ENCODE data around the gene CDYL. TPM values are rescaled to one million over a fixed set of nuclear protein-coding genes. Genes with fewer than 3 reads are reported as not detected.

CDYL gene
- total RNA-seq, 2 experiments from 2014 or later, result 25.0 to 33.6 TPM

DNA sequence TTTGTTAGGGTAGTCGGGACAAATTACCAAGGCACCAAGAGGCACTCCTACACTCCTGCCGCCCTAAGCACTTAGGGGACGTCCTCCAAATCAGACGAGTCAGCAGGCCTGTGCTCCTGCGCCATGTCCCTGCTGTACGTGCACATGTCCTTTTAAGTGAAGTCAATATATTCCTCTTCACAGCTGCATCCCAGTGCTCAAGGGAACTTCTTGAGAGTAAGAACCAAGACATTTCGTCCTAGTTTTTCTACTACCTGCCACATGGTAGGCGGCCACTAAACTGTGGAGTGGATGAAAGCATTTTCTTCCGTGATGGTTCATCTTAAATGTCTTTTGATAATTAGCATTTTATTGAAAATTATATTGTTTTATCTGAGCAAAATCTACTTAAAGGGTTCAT, 126.9 kb downstream of the CDYL start:
- Mint-ChIP-seq H3K36me3 (ENCODE audit: low read depth) (peaks cover 3% of the 10 kb centered on the region), H3K9me3 (no peaks in the 10 kb centered on the region), H3K27me3 (no peaks in the 10 kb centered on the region), H3K4me1 (peaks cover 24% of the 10 kb centered on the region), H3K27ac (no peak overlapping the region), H3K4me3 (no peak overlapping the region)
- ChIA-PET POLR2A (no interaction called here), CTCF (no interaction called here)
- DNase-seq, result no peak

DNA sequence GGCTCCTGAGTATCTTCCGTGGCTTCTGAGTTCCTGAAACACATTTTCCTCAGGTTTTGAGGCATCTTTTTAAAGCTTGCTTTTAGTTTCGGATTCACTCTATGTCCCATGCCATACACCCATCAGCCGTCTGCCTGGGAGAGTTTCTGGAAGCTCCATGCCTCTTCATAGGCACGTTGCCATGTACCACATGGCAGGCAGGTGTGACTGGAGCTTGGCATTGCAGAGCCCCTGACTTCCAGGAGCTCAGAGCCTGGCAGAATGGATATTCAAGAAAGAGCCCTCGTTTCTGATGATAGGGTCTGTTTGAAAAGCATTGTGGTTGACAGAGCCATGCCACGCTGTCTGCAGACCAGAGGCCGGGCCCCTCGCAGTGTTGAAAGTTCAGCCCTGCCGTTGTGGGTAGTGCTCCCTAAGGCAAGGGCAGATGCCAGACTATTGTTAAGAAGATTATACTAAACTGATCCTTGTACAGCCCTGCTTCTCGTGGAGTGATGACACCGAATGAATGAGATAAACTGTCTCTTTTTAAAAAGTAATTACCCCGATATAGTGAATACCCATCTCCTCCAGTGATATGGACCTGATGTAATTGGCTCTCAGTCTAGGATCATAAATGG, 127.7 kb downstream of the CDYL start:
- Mint-ChIP-seq H3K4me1 (peaks cover 32% of the 10 kb centered on the region), H3K4me3 (no peak overlapping the region), H3K27ac (no peak overlapping the region), H3K27me3 (no peaks in the 10 kb centered on the region), H3K9me3 (no peaks in the 10 kb centered on the region), H3K36me3 (ENCODE audit: low read depth) (peaks cover 3% of the 10 kb centered on the region)
- POLR2A ChIA-PET, result no interaction called here
- CTCF ChIA-PET, result no interaction called here
- no peak for DNase-seq

GRCh38 chr6:4904461-4905025, 128.3 kb downstream of the CDYL start:
- no peak for DNase-seq
- Mint-ChIP-seq H3K9me3 (no peaks in the 10 kb centered on the region), H3K27me3 (no peaks in the 10 kb centered on the region), H3K36me3 (ENCODE audit: low read depth) (peaks cover 3% of the 10 kb centered on the region), H3K4me1 (peaks cover 33% of the 10 kb centered on the region), H3K4me3 (no peak overlapping the region), H3K27ac (no peak overlapping the region)
- ChIA-PET POLR2A (no interaction called here), CTCF (no interaction called here)

DNA sequence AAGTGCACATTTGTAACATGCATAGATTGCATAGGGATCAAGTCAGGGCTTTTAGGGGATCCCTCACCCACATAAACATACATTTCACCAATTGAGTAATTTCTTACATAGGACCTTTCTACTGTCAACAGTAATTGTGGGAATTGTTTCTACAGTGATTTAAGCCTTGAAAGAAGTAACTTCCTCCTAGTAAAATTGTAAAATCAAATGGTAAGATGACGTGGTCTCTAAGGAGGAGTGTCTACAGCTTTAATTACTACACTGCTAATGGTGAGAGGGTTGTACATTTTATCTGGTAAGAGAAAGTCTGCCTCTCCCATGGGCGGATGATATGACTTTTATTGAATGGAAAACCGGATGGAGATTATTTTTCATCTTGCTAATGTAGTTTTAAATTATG, 129.6 kb downstream of the CDYL start:
- no peaks in the 10 kb centered on the region for H3K9me3 Mint-ChIP-seq
- H3K36me3 Mint-ChIP-seq (ENCODE audit: low read depth), result peaks cover 8% of the 10 kb centered on the region
- ChIA-PET POLR2A (no interaction called here), CTCF (no interaction called here)
- peaks cover 33% of the 10 kb centered on the region for H3K4me1 Mint-ChIP-seq
- no peaks in the 10 kb centered on the region for H3K27me3 Mint-ChIP-seq
- DNase-seq, result no peak
- peak overlapping the region; percentile 68 for H3K4me3 Mint-ChIP-seq
- peak overlapping the region; percentile 88 for H3K27ac Mint-ChIP-seq

- POLR2A ChIA-PET, result no interaction called here
These were observed 130.4 kb downstream of the CDYL start for GRCh38 chr6:4906293-4907276.

DNA sequence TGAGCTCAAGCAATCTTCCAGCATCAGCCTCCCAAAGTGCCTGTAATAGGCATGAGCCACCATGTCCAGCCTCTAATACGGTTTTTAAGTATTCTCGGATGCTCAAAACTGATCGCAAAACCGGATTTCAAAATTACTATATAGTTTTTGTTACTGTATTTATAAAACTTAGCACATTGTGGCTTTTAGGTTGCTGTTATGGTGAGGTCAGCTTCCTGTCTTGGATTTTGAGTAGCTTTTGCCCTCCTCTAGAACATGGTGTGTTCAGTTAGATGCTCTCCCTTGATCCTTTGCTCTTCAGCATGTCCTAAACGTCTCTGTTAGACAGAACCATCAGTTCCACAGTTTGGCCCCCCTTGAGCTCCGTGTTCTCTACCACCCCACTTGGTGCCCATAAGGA, 131.4 kb downstream of the CDYL start:
- Mint-ChIP-seq H3K27ac (peak overlapping the region; percentile 88), H3K4me3 (no peak overlapping the region)
- POLR2A ChIA-PET, result no interaction called here

More at GRCh38 chr6:4906293-4907276, 130.4 kb downstream of the CDYL start:
- DNase-seq, result no peak
- Mint-ChIP-seq H3K4me1 (peaks cover 33% of the 10 kb centered on the region), H3K27ac (peak overlapping the region; percentile 88), H3K4me3 (peak overlapping the region; percentile 68), H3K27me3 (no peaks in the 10 kb centered on the region), H3K36me3 (ENCODE audit: low read depth) (peaks cover 8% of the 10 kb centered on the region), H3K9me3 (no peaks in the 10 kb centered on the region)
- CTCF ChIA-PET, result interaction anchor here (0.7 to 1.1 kb wide), 2 partner anchors 21 to 33 kb away, joined by 3 read pairs; no protein-coding TSS in a partner anchor

GRCh38 chr6:4908062-4908461, 131.9 kb downstream of the CDYL start:
- Mint-ChIP-seq H3K27ac (peak overlapping the region; percentile 88), H3K4me1 (peaks cover 33% of the 10 kb centered on the region), H3K9me3 (no peaks in the 10 kb centered on the region), H3K4me3 (no peak overlapping the region), H3K27me3 (no peaks in the 10 kb centered on the region), H3K36me3 (ENCODE audit: low read depth) (peaks cover 8% of the 10 kb centered on the region)
- ChIA-PET POLR2A (interaction anchor here (0.6 kb wide), 1 partner anchor 20 kb away, joined by 5 read pairs; no protein-coding TSS in a partner anchor), CTCF (interaction anchor here (1.1 to 1.3 kb wide), 2 partner anchors 12 to 32 kb away, joined by 3 to 5 read pairs; no protein-coding TSS in a partner anchor)
- no peak for DNase-seq

More for the DNA sequence above, 131.4 kb downstream of the CDYL start:
- CTCF ChIA-PET, result interaction anchor here (0.7 to 1.3 kb wide), 3 partner anchors 12 to 32 kb away, joined by 3 to 5 read pairs (median 3); no protein-coding TSS in a partner anchor
- H3K4me1 Mint-ChIP-seq, result peaks cover 33% of the 10 kb centered on the region
- H3K9me3 Mint-ChIP-seq, result no peaks in the 10 kb centered on the region
- H3K36me3 Mint-ChIP-seq (ENCODE audit: low read depth), result peaks cover 8% of the 10 kb centered on the region
- DNase-seq, result no peak
- no peaks in the 10 kb centered on the region for H3K27me3 Mint-ChIP-seq

- Mint-ChIP-seq H3K27me3 (no peaks in the 10 kb centered on the region), H3K27ac (no peak overlapping the region), H3K36me3 (ENCODE audit: low read depth) (peaks cover 8% of the 10 kb centered on the region), H3K4me3 (no peak overlapping the region), H3K9me3 (no peaks in the 10 kb centered on the region), H3K4me1 (peaks cover 36% of the 10 kb centered on the region)
- POLR2A ChIA-PET, result no interaction called here
- no peak for DNase-seq
- CTCF ChIA-PET, result no interaction called here
These were observed 133.0 kb downstream of the CDYL start for GRCh38 chr6:4909063-4909706.

GRCh38 chr6:4910037-4910760, 134.0 kb downstream of the CDYL start:
- no peak for DNase-seq
- Mint-ChIP-seq H3K4me3 (no peak overlapping the region), H3K36me3 (ENCODE audit: low read depth) (peaks cover 8% of the 10 kb centered on the region), H3K4me1 (peaks cover 39% of the 10 kb centered on the region), H3K27ac (no peak overlapping the region), H3K27me3 (no peaks in the 10 kb centered on the region), H3K9me3 (no peaks in the 10 kb centered on the region)
- POLR2A ChIA-PET, result no interaction called here
- CTCF ChIA-PET, result no interaction called here

DNA sequence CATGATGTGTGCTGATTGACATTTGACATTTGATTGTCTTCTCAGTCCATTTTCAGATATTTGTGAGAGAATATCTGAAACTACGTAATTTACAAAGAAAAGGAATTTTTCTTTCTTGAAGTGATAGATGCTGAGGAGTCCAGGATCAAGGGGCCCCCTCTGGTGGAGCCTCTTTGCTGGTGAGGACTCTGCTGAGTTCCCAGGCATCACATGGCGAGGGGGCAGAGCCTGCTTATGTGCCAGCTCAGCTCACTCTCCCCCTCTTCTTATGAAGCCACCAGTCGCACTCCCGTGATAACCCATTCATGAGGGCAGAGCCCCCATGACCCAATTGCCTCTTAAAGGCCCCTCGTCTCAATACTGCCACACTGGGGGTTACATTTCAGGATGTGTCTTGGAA, 136.4 kb downstream of the CDYL start:
- no peak overlapping the region for H3K27ac Mint-ChIP-seq
- no peak overlapping the region for H3K4me3 Mint-ChIP-seq
- ChIA-PET POLR2A (no interaction called here), CTCF (no interaction called here)
- H3K9me3 Mint-ChIP-seq, result no peaks in the 10 kb centered on the region
- peaks cover 42% of the 10 kb centered on the region for H3K4me1 Mint-ChIP-seq
- no peak for DNase-seq
- no peaks in the 10 kb centered on the region for H3K27me3 Mint-ChIP-seq
- H3K36me3 Mint-ChIP-seq (ENCODE audit: low read depth), result peaks cover 11% of the 10 kb centered on the region

DNA sequence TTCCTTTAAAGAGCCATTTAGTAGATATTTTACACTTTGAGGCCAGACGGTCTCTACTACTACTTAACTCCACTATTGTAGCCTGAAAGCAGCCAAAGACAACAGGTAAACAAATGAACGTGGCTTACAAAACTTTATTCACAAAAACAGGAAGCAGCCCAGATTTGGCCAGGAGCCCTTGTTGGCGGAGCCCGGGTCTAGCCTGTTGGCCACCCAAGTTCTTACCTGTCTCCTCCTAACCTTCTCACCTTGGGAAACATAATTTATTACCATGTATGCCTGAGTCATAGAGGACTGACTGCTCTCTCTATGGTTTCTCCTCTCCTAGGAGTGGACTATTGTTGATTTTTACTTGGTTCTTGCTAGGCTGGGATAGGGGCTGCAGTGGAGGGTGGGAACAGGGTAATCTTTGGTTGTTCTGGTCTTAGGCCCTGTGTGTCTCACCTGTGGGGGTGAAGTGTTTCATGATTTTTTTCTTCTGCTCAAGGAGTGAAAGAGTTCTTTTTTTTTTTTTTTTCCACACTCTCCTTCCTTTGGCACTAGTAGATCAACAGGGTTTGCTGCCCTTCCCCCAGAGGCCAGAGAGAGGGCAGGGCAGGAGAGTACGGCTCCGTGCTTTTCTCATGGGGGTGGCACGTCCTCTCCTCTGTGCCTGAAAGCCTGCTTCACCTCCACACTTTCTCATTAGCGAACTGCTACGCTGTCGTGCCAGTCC, 137.7 kb downstream of the CDYL start:
- Mint-ChIP-seq H3K9me3 (no peaks in the 10 kb centered on the region), H3K36me3 (ENCODE audit: low read depth) (peaks cover 11% of the 10 kb centered on the region), H3K4me1 (peaks cover 38% of the 10 kb centered on the region), H3K4me3 (no peak overlapping the region), H3K27ac (peak overlapping the region; percentile 72), H3K27me3 (no peaks in the 10 kb centered on the region)
- POLR2A ChIA-PET, result no interaction called here
- no peak for DNase-seq
- CTCF ChIA-PET, result interaction anchor here (0.9 kb wide), 1 partner anchor 21 kb away, joined by 3 read pairs; no protein-coding TSS in a partner anchor
